Right forelimb (tissue), 1 donor: ENCODE data around the gene MAGED2.
A peak's percentile ranks its signal among the peaks of the same experiment; 100 is the strongest.
"Not testable (repeated sequence)": the region's sequence is repeated elsewhere in the genome, so short reads cannot be mapped to it uniquely, and the experiment has no call there.

ENCODE experiments used
- DNase-seq: peaks from one replicate; pipeline ENCODE4 v3.0.0-alpha.2; 2018

Gene MAGED2, protein sequence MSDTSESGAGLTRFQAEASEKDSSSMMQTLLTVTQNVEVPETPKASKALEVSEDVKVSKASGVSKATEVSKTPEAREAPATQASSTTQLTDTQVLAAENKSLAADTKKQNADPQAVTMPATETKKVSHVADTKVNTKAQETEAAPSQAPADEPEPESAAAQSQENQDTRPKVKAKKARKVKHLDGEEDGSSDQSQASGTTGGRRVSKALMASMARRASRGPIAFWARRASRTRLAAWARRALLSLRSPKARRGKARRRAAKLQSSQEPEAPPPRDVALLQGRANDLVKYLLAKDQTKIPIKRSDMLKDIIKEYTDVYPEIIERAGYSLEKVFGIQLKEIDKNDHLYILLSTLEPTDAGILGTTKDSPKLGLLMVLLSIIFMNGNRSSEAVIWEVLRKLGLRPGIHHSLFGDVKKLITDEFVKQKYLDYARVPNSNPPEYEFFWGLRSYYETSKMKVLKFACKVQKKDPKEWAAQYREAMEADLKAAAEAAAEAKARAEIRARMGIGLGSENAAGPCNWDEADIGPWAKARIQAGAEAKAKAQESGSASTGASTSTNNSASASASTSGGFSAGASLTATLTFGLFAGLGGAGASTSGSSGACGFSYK

GRCh38 chrX:54807524-54808108 lies at the start of gene MAGED2:
Gene MAGED2 (plus strand): TSS chrX:54807745. CDS start chrX:54809332, 1,587 bp downstream.
- DNase-seq: peak; percentile 82

GRCh38 chrX:54758114-54759055 lies 49.2 kb upstream of the MAGED2 start:
- no peak for DNase-seq

DNA sequence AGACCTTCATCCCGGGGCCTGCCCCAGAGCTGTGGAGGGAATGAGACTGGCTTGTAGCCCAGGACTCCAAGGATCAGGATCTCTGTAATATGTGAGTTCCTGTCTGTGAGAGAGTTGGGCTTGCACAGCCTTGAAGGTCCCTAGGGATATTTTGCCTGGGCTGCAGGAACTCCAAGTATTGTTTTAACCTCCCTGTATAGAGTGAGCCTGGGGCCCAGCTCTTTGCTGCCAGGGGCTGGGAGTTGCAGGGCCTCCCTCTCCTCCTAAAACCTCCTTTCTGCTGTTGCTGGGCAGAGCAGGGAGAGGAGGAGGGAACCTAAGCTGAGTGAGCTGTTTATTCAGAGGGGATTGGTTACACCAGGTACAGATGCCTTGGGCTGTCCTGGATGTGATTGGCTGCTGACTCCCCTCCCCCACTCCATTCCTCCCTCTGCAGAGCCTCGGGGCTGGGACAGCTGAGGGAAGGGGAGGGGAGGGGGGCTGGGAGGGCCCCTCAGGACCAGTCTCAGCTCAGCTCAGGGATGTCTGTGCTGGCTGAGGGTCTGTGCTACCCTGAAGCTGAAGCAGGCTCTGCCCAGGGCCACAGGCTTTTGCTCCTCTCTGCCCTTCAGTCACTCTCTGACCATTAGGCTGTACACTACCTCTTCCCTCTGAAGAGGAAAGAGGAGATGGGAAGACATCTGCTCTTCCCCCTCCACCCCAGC lies 33.0 kb upstream of the MAGED2 start:
- peak; percentile 72 for DNase-seq

- DNase-seq: no peak
These were observed 31.5 kb upstream of the MAGED2 start for GRCh38 chrX:54776061-54776460.

- DNase-seq: no peak
These were observed 30.4 kb upstream of the MAGED2 start for GRCh38 chrX:54776987-54777672.

DNA sequence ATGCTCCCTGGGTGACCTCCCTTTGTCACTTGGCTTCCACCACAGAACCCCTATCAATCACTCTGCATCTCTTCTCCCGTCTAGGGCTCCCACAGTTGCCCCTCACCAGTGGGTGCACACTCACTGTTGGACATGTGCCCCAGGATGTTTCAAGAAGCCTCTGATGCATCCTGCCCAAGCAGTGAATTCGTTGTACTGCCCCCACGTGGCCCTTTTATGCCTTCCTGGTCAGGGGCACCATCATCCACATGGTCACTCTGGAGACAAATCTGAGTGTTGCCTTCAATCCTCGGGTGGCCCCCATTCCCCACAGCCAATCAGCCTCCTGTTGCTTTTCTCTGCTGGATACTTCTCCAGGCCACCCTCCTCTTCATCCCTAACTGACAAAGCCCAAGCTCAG lies 21.6 kb upstream of the MAGED2 start:
- DNase-seq: no peak

DNA sequence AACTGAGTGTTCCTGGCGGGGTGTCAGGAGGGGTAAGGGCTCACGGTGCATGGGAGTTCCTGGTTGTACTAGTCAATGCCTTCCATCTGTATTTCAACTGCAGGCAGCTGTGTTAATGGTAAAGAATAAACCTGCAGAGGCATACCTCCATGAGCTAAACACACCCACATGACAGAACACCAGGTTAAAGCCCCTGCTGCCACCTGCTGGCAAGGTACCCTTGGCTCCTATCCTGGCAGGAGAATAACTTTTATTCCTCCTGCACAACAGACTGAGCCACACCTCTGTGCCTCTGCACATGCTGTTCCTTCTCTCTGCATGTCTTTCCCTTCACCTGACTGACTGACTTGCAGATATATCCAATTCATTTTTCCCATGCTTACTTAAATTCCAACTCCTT lies 20.6 kb upstream of the MAGED2 start:
- no peak for DNase-seq

DNA sequence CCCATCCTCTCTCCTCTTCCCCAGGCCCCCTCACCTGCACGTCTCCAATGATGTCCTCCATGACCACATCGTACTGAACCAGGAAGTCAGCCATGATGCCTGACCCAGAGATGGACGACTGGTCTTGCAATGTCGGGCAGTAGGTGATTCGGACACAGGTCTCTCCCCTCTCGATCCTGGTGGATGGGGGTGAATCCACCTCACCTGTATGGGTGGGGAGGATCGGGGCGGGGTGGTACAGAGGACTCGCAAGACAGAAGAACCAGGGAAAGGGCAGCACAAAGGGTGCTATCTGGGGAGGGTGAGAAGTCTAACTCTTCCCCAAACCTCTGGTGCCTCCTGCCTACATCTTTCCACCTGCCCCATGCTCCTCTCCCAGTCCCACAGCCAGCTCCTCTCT lies 19.1 kb upstream of the MAGED2 start:
- no peak for DNase-seq

- not testable (repeated sequence) for DNase-seq
These were observed 18.1 kb upstream of the MAGED2 start for GRCh38 chrX:54789405-54789804.

DNA sequence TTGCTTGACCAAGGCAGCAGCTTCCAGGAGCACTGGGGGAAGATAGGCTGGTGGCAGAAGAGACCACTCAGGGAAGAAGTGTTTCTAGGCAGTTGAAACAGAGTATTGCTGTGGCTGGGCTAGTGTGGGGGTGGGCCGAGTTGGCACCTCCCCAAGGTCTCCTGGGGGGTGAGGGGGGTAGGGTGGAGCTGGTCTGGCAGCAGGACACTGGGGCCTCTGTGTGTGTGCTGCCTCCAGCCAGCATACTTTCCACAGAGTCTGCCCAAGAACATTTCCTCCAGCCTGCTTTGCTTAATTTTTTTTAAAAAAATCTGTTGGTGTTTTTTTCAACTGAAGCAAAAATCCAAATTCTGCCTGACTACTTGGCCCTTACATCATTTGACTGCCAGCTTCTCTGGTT lies 13.5 kb upstream of the MAGED2 start:
- peak; percentile 71 for DNase-seq

DNA sequence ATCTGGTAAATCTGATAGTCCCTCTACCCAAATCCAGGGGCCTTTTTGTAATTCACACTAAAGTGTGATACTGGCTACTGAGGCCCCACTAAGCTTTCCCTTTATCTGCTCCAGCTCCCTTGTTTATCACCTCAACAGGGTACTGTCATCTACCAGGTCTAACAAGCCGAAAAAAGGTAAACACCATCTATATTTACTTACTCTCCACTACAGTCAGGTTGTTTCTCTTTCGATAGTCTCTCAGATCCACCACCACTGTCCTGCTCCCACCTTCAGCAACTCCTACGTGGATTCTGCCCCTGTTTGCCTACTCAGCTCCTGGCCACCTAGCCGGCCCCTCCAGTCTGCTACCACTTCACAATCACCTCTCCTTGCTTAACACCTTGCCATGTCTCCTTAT lies 12.8 kb upstream of the MAGED2 start:
- DNase-seq: no peak

DNA sequence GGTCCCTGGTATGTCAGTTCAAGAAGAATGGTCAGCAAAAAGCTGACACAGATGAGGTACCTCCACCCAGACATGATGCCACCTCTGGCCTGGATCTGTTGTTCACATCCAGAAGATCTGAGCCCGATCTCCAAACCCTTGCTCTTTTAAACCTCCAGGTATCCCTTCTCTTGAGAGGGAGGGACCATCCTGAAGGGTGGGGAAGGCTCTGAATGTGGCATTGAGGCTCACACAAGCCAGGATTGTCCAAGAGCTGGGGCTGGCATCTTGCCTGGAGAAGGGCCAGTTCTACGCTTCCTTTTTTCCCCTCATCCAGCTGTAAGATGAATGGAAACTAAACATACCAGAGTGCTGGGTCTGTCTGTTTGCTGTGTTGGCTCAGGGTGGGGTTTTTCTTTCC lies 9.4 kb upstream of the MAGED2 start, which contains the start of gene ITIH6:
Gene ITIH6 (minus strand): TSS at position 119 of the 400 bp plus-strand sequence. CDS start 45 bp downstream, at position 74.
- DNase-seq: no peak

DNA sequence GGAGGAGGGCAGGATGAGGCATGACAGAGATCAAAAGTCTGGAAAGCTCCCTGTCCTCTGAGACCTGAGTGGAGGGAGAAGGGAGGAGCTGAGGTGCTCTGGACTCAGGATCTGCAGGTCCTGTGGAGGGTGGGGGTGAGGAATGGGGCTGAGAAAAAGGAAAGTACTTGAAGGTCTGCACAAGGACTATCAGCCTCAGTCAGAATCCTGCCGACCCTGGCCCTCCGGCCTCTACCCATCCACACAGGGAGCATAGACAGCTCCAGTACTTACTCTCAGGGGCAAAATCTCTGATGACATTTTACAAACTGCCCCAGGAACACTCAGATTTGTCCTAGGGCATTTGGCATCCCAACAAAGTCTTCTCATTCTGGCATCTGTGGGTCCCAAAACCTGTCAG lies 8.5 kb upstream of the MAGED2 start:
- DNase-seq: no peak

DNA sequence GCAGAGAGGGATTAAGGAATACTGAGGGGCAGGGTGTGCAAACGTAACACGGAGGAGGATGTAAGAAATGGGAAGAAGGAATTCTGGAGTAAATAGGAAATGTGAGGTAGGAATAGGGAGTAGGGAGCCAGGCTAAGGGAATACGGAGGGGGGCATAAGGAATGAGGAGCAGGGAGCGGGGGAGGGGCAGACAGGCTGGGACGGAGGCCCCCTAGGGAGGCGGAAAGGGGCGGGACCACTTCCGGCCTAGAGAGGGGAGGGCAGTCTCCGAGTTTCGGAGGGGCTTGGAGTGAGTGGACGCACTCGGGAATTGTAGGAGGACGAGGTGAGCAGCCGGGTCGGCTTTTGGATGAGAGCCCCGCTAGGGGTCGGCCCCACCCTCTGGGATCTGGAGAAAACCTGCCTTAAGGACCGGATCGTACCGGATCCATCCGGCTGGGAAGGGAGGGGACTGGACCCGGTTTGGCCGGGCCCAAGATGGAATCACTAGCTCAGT lies 612 bp downstream of the MAGED2 start:
- DNase-seq: peak; percentile 87

GRCh38 chrX:54808605-54809483 lies 1.3 kb downstream of the MAGED2 start:
- peak; percentile 95 for DNase-seq

- no peak for DNase-seq
These were observed 3.0 kb downstream of the MAGED2 start for GRCh38 chrX:54810532-54810931.

- DNase-seq: no peak
These were observed 3.8 kb downstream of the MAGED2 start for GRCh38 chrX:54811301-54811885.

DNA sequence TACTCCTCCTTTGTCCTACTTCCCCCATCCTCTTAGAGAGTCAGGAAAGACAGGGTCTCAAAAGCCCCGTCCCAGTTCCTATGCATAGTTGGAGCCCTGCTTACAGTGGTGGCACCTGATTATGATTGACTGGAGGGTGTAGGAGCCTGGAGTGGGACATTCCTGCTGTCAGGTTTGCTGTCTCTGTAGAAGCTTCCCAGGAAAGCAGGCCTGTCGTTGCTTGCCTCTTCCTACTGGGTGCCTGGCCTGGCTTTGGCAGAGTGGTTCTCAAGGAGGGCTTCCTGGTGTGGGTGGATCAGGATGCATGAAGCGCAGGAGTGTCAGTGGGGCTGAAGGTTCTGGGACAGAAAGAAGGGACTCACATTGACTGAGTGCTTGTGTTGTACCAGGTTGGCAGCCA lies 4.8 kb downstream of the MAGED2 start:
- no peak for DNase-seq

- DNase-seq: no peak
These were observed 9.8 kb downstream of the MAGED2 start for GRCh38 chrX:54817220-54817820.
